GM12872 (cell line): ENCODE results near the gene KIF1A.

Experiments
- CTCF ChIP-seq: IDR thresholded peaks from 3 replicates; pipeline ENCODE4 v1.5.1; 2011; ENCODE audit warnings: low read depth, mild to moderate bottlenecking, low read length, moderate library complexity; ENCODE audit not compliant: insufficient read depth

Gene KIF1A

GRCh38 chr2:240767341-240767740 lies 52.7 kb downstream of the KIF1A start:
- no peak for TF ChIP-seq CTCF

- TF ChIP-seq CTCF, result no peak
Measured at GRCh38 chr2:240766072-240766471, 53.9 kb downstream of the KIF1A start.

- no peak for TF ChIP-seq CTCF
Measured at GRCh38 chr2:240765007-240765406, 55.0 kb downstream of the KIF1A start.

- no peak for TF ChIP-seq CTCF
Measured at GRCh38 chr2:240764605-240765004, 55.4 kb downstream of the KIF1A start.

- no peak for TF ChIP-seq CTCF
Measured at GRCh38 chr2:240762971-240763370, 57.0 kb downstream of the KIF1A start.

- no peak for TF ChIP-seq CTCF
Measured at GRCh38 chr2:240762249-240762648, 57.8 kb downstream of the KIF1A start.

- TF ChIP-seq CTCF, result no peak
Measured at GRCh38 chr2:240760576-240761246, 59.3 kb downstream of the KIF1A start.

GRCh38 chr2:240760121-240760520 lies 59.9 kb downstream of the KIF1A start:
- no peak for TF ChIP-seq CTCF
